Mesodermal cell (in vitro differentiated cells): Measurements from ENCODE around the gene JPH3.

Source experiments
- H3K27ac ChIP-seq: 2 replicates; pipeline ENCODE4 v1.7.0; 2013; ENCODE audit warnings: mild to moderate bottlenecking, low read depth, low read length, moderate library complexity; ENCODE audit not compliant: severe bottlenecking
- H3K36me3 ChIP-seq: 2 replicates; pipeline ENCODE4 v1.7.1; 2013; ENCODE audit warnings: mild to moderate bottlenecking, low read length, moderate library complexity; ENCODE audit not compliant: control insufficient read depth, insufficient read depth
- H3K4me1 ChIP-seq: one replicate; pipeline ENCODE4 v1.7.1; 2013; ENCODE audit warnings: mild to moderate bottlenecking, low read length; ENCODE audit not compliant: insufficient read depth, control insufficient read depth, poor library complexity, severe bottlenecking
- H3K4me3 ChIP-seq: 2 replicates; pipeline ENCODE4 v1.7.0; 2013; ENCODE audit warnings: low read length, control low read depth, mild to moderate bottlenecking; ENCODE audit not compliant: insufficient read depth, poor library complexity, severe bottlenecking; ENCODE audit errors: extremely low read depth
- H3K9me3 ChIP-seq: 2 replicates; pipeline ENCODE4 v1.7.1; 2013; ENCODE audit warnings: mild to moderate bottlenecking, low read length, moderate library complexity; ENCODE audit not compliant: control insufficient read depth
- WGBS, 2 experiments: methylation state at CpG; one replicate each; pipeline ENCODE4 v1.1.5; 2013; ENCODE audit warnings: missing lambda C conversion rate in 2 of 2; ENCODE audit not compliant: insufficient coverage in 2 of 2; 5-methylcytosine and 5-hydroxymethylcytosine counted together

JPH3 gene

GRCh38 chr16:87654826-87655225 is 52.5 kb downstream of the JPH3 start:
- Histone ChIP-seq H3K36me3 (no peaks in the 10 kb centered on the region), H3K4me1 (no peaks in the 10 kb centered on the region), H3K27ac (no peak overlapping the region), H3K4me3 (no peak overlapping the region), H3K9me3 (no peaks in the 10 kb centered on the region)
- WGBS, 2 experiments: 92 to 93% methylated on average over 24 to 25 of the region's 25 CpGs

- Histone ChIP-seq H3K4me1 (no peaks in the 10 kb centered on the region), H3K36me3 (no peaks in the 10 kb centered on the region), H3K4me3 (no peak overlapping the region), H3K9me3 (no peaks in the 10 kb centered on the region), H3K27ac (no peak overlapping the region)
- WGBS, 2 experiments: 79 to 82% methylated on average over 14 of the region's 14 CpGs
These were observed 54.0 kb downstream of the JPH3 start for GRCh38 chr16:87656328-87656727.

- 63 to 75% methylated on average over 7 of the region's 7 CpGs for WGBS, 2 experiments
- no peaks in the 10 kb centered on the region for H3K4me1 ChIP-seq
- no peak overlapping the region for H3K4me3 ChIP-seq
- H3K36me3 ChIP-seq: no peaks in the 10 kb centered on the region
- no peaks in the 10 kb centered on the region for H3K9me3 ChIP-seq
- H3K27ac ChIP-seq: no peak overlapping the region
These were observed 55.4 kb downstream of the JPH3 start for GRCh38 chr16:87657621-87658192.

- H3K36me3 ChIP-seq: no peaks in the 10 kb centered on the region
- no peaks in the 10 kb centered on the region for H3K9me3 ChIP-seq
- no peak overlapping the region for H3K4me3 ChIP-seq
- H3K27ac ChIP-seq: no peak overlapping the region
- H3K4me1 ChIP-seq: no peaks in the 10 kb centered on the region
- 53 to 61% methylated on average over 12 of the region's 14 CpGs for WGBS, 2 experiments
These were observed 56.4 kb downstream of the JPH3 start for GRCh38 chr16:87658564-87659225.

GRCh38 chr16:87661561-87661960 is 59.3 kb downstream of the JPH3 start:
- 25 to 35% methylated on average over 10 to 16 of the region's 16 CpGs for WGBS, 2 experiments
- no peak overlapping the region for H3K27ac ChIP-seq

GRCh38 chr16:87662254-87663204 is 60.2 kb downstream of the JPH3 start:
- 86 to 87% methylated on average over 16 to 22 of the region's 25 CpGs for WGBS, 2 experiments
- Histone ChIP-seq H3K36me3 (no peaks in the 10 kb centered on the region), H3K27ac (no peak overlapping the region), H3K4me3 (no peak overlapping the region), H3K9me3 (no peaks in the 10 kb centered on the region), H3K4me1 (no peaks in the 10 kb centered on the region)

More at GRCh38 chr16:87661561-87661960, 59.3 kb downstream of the JPH3 start:
- no peaks in the 10 kb centered on the region for H3K36me3 ChIP-seq
- no peak overlapping the region for H3K4me3 ChIP-seq
- no peaks in the 10 kb centered on the region for H3K9me3 ChIP-seq
- H3K4me1 ChIP-seq: no peaks in the 10 kb centered on the region

GRCh38 chr16:87664792-87665191 is 62.5 kb downstream of the JPH3 start:
- Histone ChIP-seq H3K36me3 (no peaks in the 10 kb centered on the region), H3K4me3 (no peak overlapping the region), H3K4me1 (no peaks in the 10 kb centered on the region), H3K27ac (no peak overlapping the region), H3K9me3 (no peaks in the 10 kb centered on the region)
- 88 to 93% methylated on average over 10 of the region's 11 CpGs for WGBS, 2 experiments

- 94% methylated on average over 4 of the region's 15 CpGs for WGBS, 2 experiments
- Histone ChIP-seq H3K4me1 (no peaks in the 10 kb centered on the region), H3K27ac (no peak overlapping the region), H3K9me3 (no peaks in the 10 kb centered on the region), H3K36me3 (no peaks in the 10 kb centered on the region), H3K4me3 (no peak overlapping the region)
These were observed 62.9 kb downstream of the JPH3 start for GRCh38 chr16:87665193-87665592.

- no peak overlapping the region for H3K27ac ChIP-seq
- H3K9me3 ChIP-seq: no peaks in the 10 kb centered on the region
- no peak overlapping the region for H3K4me3 ChIP-seq
- no peaks in the 10 kb centered on the region for H3K4me1 ChIP-seq
- WGBS, 2 experiments: 84 to 97% methylated on average over 12 to 16 of the region's 16 CpGs
- H3K36me3 ChIP-seq: no peaks in the 10 kb centered on the region
These were observed 64.6 kb downstream of the JPH3 start for GRCh38 chr16:87666919-87667318.

GRCh38 chr16:87667443-87667842 is 65.1 kb downstream of the JPH3 start:
- Histone ChIP-seq H3K36me3 (no peaks in the 10 kb centered on the region), H3K9me3 (no peaks in the 10 kb centered on the region), H3K4me3 (no peak overlapping the region), H3K27ac (no peak overlapping the region), H3K4me1 (no peaks in the 10 kb centered on the region)
- 88 to 90% methylated on average over 7 of the region's 7 CpGs for WGBS, 2 experiments
